Measurements from ENCODE around the gene NANS.
"Not testable (repeated sequence)": the region's sequence is repeated elsewhere in the genome, so short reads cannot be mapped to it uniquely, and the experiment has no call there.

NANS gene

GRCh38 chr9:98078895-98079294 lies 22.4 kb downstream of the NANS start:
- FAIRE-seq: no peak

GRCh38 chr9:98080326-98080725 lies 23.8 kb downstream of the NANS start:
- no peak for TF ChIP-seq POLR2A (IDR thresholded peaks at IDR 0.05; ENCODE audit: low read depth, low read length)
- FAIRE-seq (no peak), DNase-seq (ENCODE audit: insufficient read length, low spot score) (no peak)

More at GRCh38 chr9:98078895-98079294, 22.4 kb downstream of the NANS start:
- DNase-seq (ENCODE audit: insufficient read length, low spot score): no peak
- TF ChIP-seq POLR2A (IDR thresholded peaks at IDR 0.05; ENCODE audit: low read depth, low read length): no peak

DNA sequence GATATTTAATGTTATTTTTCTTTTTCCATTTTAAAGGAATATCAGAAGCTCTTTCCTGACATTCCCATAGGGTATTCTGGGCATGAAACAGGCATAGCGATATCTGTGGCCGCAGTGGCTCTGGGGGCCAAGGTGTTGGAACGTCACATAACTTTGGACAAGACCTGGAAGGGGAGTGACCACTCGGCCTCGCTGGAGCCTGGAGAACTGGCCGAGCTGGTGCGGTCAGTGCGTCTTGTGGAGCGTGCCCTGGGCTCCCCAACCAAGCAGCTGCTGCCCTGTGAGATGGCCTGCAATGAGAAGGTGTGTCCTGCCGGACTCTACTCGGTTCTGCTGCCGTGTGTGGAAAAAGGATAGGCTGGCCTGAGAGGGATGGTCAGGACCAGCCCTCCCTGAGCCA lies 24.2 kb downstream of the NANS start:
- TF ChIP-seq POLR2A (IDR thresholded peaks at IDR 0.05; ENCODE audit: low read depth, low read length): no peak
- no peak for FAIRE-seq

DNA sequence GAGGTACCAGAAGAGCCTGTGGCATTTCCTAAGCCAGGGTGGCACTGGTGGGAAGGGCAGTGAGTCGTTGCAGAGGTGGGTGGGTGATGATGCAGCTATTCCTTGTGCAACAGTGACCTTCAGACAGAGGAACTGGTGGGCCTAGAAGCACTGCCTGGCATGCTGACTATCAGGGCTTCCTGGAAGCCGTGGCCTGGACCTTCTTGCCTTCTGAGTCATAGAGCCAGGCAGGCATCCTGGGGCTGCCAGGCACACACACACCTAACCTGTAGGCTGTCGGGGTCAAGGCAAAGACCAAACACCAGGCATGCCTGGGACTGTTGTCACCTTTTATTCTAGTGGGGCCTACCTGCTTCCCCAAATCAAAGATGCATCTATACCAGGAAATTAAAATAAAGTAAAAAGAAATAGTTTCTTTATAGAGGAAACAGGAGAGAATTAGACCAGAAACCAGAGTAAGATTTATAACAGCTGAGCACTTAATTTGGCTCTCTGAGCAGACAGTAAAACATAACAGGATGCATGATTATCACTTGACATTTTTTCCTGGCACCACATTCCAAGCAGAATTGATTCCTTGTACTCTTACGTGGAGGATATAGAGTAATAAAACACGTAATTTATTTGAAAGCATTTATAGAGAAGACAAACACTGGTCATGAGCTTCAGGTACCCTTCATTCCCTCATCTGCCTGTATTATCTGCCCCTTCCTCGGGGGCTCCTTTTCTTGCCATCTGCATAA lies 25.1 kb downstream of the NANS start:
- DNase-seq (ENCODE audit: insufficient read length, low spot score): peak; percentile 94
- TF ChIP-seq POLR2A (IDR thresholded peaks at IDR 0.05; ENCODE audit: low read depth, low read length): no peak
- FAIRE-seq: peak; percentile 70

More for the DNA sequence above, 24.2 kb downstream of the NANS start:
- DNase-seq (ENCODE audit: insufficient read length, low spot score): no peak

DNA sequence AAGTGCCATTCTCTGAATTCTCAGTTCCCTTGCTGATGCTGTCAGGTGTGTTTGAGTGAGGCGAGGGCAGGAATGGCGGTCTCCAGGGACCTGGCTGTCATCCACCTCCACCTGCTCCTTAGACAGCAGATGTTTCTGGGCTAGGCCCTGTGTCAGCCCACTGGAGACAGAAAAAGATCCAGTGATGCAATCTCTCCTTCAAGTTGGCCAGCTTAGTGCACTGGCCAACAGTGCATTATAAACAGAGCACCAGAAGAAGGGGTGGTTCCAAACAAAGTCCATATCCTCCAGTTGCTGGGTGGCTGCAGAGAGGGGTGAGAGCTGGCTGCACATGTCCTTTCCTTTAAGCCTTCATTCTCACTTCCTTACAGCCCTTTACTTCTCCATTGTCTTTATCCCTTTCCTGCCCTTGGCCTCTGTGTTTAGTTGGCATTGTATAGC lies 26.5 kb downstream of the NANS start:
- DNase-seq (ENCODE audit: insufficient read length, low spot score) (no peak), FAIRE-seq (no peak)
- TF ChIP-seq POLR2A (IDR thresholded peaks at IDR 0.05; ENCODE audit: low read depth, low read length): no peak

DNA sequence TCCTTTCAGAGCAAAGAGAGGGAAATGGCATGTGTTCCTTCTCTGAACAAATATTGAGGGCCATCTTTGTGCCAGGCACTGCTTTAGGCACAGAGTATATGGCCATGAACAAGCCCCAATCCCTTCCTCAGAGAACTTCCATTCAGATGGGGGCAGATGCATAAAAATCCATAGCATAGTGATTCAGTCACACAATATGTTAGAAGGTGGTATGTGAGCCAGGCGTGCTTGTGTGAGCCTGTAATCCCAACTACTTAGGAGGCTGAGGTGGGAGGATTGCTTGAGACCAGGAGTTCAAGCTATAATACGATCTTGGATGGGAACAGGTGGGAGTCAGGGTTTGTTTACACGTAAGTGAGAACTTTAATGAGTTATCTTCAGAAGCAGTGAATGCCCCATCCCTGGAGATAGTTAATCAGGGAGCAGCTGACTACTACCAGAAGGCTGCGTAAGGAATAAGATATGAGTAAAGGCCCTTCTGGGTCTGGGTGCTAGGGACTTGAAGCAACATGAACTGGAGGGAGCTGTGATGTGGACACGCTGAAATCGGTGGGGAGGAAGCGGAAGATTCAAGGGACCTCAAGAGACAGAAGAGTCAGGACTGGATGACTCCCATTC lies 27.1 kb downstream of the NANS start:
- FAIRE-seq (no peak), DNase-seq (ENCODE audit: insufficient read length, low spot score) (no peak)
- no peak for TF ChIP-seq POLR2A (IDR thresholded peaks at IDR 0.05; ENCODE audit: low read depth, low read length)

GRCh38 chr9:98084396-98084795 lies 27.9 kb downstream of the NANS start:
- no peak for TF ChIP-seq POLR2A (IDR thresholded peaks at IDR 0.05; ENCODE audit: low read depth, low read length)
- DNase-seq (ENCODE audit: insufficient read length, low spot score) (no peak), FAIRE-seq (no peak)

- no peak for FAIRE-seq
- TF ChIP-seq POLR2A (IDR thresholded peaks at IDR 0.05; ENCODE audit: low read depth, low read length): no peak
- DNase-seq (ENCODE audit: insufficient read length, low spot score): no peak
These were observed 28.5 kb downstream of the NANS start for GRCh38 chr9:98085058-98085457.

DNA sequence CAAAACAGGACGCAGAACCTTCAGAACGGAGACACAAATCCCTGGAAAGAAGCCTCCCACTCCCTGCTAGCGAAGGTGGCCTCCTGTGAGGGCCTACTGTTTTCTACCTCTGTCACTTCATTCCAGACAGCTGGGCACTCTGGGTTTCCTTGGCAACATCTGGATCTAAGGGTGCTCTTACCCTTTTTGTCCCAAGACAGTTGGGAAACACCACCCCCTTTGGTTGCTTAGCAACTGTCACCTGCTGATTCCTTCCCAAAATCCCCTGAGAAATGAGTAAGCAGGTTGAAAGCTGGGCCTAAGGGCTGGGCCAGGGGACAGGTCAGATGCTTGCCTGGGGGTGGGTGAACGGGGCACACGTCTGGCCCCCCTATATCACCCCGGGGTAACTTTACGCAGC lies 29.4 kb downstream of the NANS start:
- TF ChIP-seq POLR2A (IDR thresholded peaks at IDR 0.05; ENCODE audit: low read depth, low read length): no peak
- FAIRE-seq: no peak

GRCh38 chr9:98086461-98086860 lies 29.9 kb downstream of the NANS start:
- no peak for DNase-seq (ENCODE audit: insufficient read length, low spot score)
- no peak for FAIRE-seq
- TF ChIP-seq POLR2A (IDR thresholded peaks at IDR 0.05; ENCODE audit: low read depth, low read length): no peak

More for the DNA sequence above, 29.4 kb downstream of the NANS start:
- no peak for DNase-seq (ENCODE audit: insufficient read length, low spot score)

- no peak for TF ChIP-seq POLR2A (IDR thresholded peaks at IDR 0.05; ENCODE audit: low read depth, low read length)
- no peak for FAIRE-seq
- DNase-seq (ENCODE audit: insufficient read length, low spot score): no peak
These were observed 31.2 kb downstream of the NANS start for GRCh38 chr9:98087420-98088354.

GRCh38 chr9:98090674-98091073 lies 34.1 kb downstream of the NANS start:
- not testable (repeated sequence) for FAIRE-seq; DNase-seq (ENCODE audit: insufficient read length, low spot score)

DNA sequence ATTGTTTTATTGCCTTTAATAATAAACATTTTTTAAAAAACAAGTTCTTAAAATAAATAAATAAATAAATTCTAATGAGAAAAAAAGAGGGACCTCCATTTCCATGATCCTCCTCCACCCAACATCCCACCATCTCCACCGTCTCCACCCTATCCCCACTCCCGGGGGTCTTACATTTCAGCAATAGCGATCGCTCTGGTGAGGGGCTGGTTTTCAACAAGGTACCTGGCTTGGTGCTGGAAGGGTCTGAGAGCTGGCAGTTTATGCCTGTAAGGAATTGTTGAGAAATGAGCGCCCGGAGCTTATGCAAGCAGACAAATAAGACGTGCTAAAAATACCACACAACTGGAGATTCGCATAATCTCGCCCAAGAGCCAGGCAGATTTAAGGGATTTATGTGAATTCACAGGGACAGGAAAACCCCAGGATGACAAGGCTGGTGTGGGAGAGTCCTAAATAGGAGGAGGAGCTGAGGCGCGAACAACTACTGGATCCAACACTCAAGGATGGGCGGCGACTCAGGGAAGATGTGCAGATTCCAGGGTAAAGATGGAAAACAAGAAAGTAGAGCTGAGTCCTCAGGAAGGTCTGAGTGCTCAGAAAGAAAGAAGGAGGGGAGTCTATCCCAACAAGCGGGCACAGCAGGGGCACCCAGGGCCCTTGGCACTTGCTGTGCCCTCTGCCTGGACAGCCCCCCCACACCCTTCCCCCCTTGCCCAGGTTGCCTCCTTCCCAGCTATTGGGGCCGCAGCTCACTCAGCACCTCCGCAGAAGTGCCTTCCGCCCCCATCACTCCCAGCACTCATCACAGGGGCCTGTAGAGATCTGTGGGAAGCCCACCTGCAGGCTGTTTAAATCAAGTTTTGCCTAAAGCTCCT lies 35.4 kb downstream of the NANS start:
- TF ChIP-seq POLR2A (IDR thresholded peaks at IDR 0.05; ENCODE audit: low read depth, low read length): no peak
- DNase-seq (ENCODE audit: insufficient read length, low spot score): no peak
- no peak for FAIRE-seq
